Measurements from ENCODE around the gene CCDC178. TPM values are rescaled to one million over a fixed set of nuclear protein-coding genes. Genes with fewer than 3 reads are reported as not detected.

CCDC178 gene
- polyA plus RNA-seq, 1 donor from 2014 or later = not detected

DNA sequence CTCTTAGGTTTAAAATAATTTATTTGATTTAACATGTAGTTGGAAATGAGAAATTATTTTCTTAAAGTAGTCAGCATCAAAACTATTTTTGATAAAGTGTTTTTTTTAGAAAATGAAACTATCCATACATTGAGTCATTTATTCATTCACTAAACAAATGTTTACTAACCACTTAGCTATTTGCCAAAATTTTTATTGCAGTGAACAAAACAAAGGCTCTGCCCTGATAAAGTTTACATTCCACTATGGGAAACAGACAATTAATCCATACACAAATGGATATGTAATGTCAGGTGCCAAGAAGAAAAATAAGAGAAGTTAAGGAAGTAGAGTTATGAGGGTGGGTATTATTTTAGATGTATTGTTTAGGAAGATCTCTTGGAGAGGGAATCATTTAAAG lies 19.1 kb upstream of the CCDC178 start:
- Histone ChIP-seq H4K20me1 (ENCODE audit: insufficient read depth) (no peaks in the 10 kb centered on the region), H3K9me2 (ENCODE audit: insufficient read depth, low read length) (no peaks in the 10 kb centered on the region), H3F3A (ENCODE audit: insufficient read depth, low read length, poor library complexity, severe bottlenecking) (no peaks in the 10 kb centered on the region), H3K27ac (ENCODE audit: low read length) (no peak overlapping the region), H3K4me3 (ENCODE audit: low read length) (no peak overlapping the region), H3K9ac (ENCODE audit: low read length) (no peak overlapping the region), H2AFZ (ENCODE audit: low read depth, low read length) (no peak overlapping the region), H3K36me3 (ENCODE audit: insufficient read depth, low read length) (no peaks in the 10 kb centered on the region), H3K4me2 (ENCODE audit: low read length) (no peak overlapping the region), H3K79me2 (replicated peaks; ENCODE audit: insufficient read depth, low read length) (no peaks in the 10 kb centered on the region), H3K9me3 (ENCODE audit: low read length) (no peaks in the 10 kb centered on the region), H3K27me3 (ENCODE audit: insufficient read depth, low read depth, low read length) (no peaks in the 10 kb centered on the region)
- TF ChIP-seq TAF1 (IDR thresholded peaks at IDR 0.05; ENCODE audit: low read depth) (no peak), RAD21 (conservative IDR thresholded peaks at IDR 0.05) (no peak), POLR2AphosphoS5 (IDR thresholded peaks at IDR 0.05) (no peak), SMC3 (conservative IDR thresholded peaks at IDR 0.05; ENCODE audit: poor library complexity) (no peak), REST (IDR thresholded peaks at IDR 0.05; ENCODE audit: borderline replicate concordance) (no peak), MXI1 (conservative IDR thresholded peaks at IDR 0.05; ENCODE audit: poor library complexity, severe bottlenecking) (no peak), EZH2 (IDR thresholded peaks at IDR 0.05; ENCODE audit: borderline replicate concordance, insufficient read depth, low read length, poor library complexity, severe bottlenecking) (no peak)
- TF ChIP-seq, protein P1, sequence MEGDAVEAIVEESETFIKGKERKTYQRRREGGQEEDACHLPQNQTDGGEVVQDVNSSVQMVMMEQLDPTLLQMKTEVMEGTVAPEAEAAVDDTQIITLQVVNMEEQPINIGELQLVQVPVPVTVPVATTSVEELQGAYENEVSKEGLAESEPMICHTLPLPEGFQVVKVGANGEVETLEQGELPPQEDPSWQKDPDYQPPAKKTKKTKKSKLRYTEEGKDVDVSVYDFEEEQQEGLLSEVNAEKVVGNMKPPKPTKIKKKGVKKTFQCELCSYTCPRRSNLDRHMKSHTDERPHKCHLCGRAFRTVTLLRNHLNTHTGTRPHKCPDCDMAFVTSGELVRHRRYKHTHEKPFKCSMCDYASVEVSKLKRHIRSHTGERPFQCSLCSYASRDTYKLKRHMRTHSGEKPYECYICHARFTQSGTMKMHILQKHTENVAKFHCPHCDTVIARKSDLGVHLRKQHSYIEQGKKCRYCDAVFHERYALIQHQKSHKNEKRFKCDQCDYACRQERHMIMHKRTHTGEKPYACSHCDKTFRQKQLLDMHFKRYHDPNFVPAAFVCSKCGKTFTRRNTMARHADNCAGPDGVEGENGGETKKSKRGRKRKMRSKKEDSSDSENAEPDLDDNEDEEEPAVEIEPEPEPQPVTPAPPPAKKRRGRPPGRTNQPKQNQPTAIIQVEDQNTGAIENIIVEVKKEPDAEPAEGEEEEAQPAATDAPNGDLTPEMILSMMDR (IDR thresholded peaks at IDR 0.05; ENCODE audit: poor library complexity, severe bottlenecking) = no peak

GRCh38 chr18:33446604-33447003 lies 6.1 kb upstream of the CCDC178 start:
- Histone ChIP-seq H3F3A (ENCODE audit: insufficient read depth, low read length, poor library complexity, severe bottlenecking) (no peaks in the 10 kb centered on the region), H3K9me2 (ENCODE audit: insufficient read depth, low read length) (no peaks in the 10 kb centered on the region), H3K27ac (ENCODE audit: low read length) (no peak overlapping the region), H3K27me3 (ENCODE audit: insufficient read depth, low read depth, low read length) (no peaks in the 10 kb centered on the region), H3K9me3 (ENCODE audit: low read length) (no peaks in the 10 kb centered on the region), H4K20me1 (ENCODE audit: insufficient read depth) (no peaks in the 10 kb centered on the region), H3K4me2 (ENCODE audit: low read length) (no peak overlapping the region), H3K79me2 (replicated peaks; ENCODE audit: insufficient read depth, low read length) (no peaks in the 10 kb centered on the region), H2AFZ (ENCODE audit: low read depth, low read length) (no peak overlapping the region), H3K9ac (ENCODE audit: low read length) (no peak overlapping the region), H3K4me3 (ENCODE audit: low read length) (no peak overlapping the region), H3K36me3 (ENCODE audit: insufficient read depth, low read length) (no peaks in the 10 kb centered on the region)
- TF ChIP-seq MXI1 (conservative IDR thresholded peaks at IDR 0.05; ENCODE audit: poor library complexity, severe bottlenecking) (no peak), TAF1 (IDR thresholded peaks at IDR 0.05; ENCODE audit: low read depth) (no peak), SMC3 (conservative IDR thresholded peaks at IDR 0.05; ENCODE audit: poor library complexity) (no peak), REST (IDR thresholded peaks at IDR 0.05; ENCODE audit: borderline replicate concordance) (no peak), EP300 (conservative IDR thresholded peaks at IDR 0.05; ENCODE audit: poor library complexity, severe bottlenecking) (no peak), POLR2AphosphoS5 (IDR thresholded peaks at IDR 0.05) (no peak), RAD21 (conservative IDR thresholded peaks at IDR 0.05) (no peak), EZH2 (IDR thresholded peaks at IDR 0.05; ENCODE audit: borderline replicate concordance, insufficient read depth, low read length, poor library complexity, severe bottlenecking) (no peak)
